HepG2 (cell line): ENCODE measurements around the gene TMEM198. TPM values are rescaled to one million over a fixed set of nuclear protein-coding genes. Genes with fewer than 3 reads are reported as not detected.

Experiments
- ATAC-seq: fragments of 200-7000 bp; cut with Tn5 transposase; 3 replicates; pipeline ENCODE4 v1.9.1; 2020; ENCODE audit warnings: mild to moderate bottlenecking, moderate library complexity
- BruUV-seq: library from RNA; stranded (reverse); fragments of 400-500 nt; replicated peaks from 2 replicates; lab custom pipeline; 2021; lab: Mats Ljungman, UMichigan
- CTCF ChIA-PET: fragments of 300-600 bp; formaldehyde crosslinking; extraction: SDS; loops from one replicate; lab custom pipeline; 2021; ENCODE audit warnings: low total read pairs, inconsistent platforms, low intra/inter-chr PET ratio; lab: Yijun Ruan, JAX
- POLR2A ChIA-PET: fragments of 350-600 bp; sonication (Branson Sonifier 250); formaldehyde crosslinking; loops from one replicate; lab custom pipeline; 2020; ENCODE audit warnings: antibody characterized with exemption, inconsistent platforms; lab: Yijun Ruan, JAX
- DNase-seq: peaks from one replicate; pipeline ENCODE4 v3.0.0-alpha.2; 2015; ENCODE audit warnings: low spot score
- FAIRE-seq: peaks from 3 replicates; lab custom pipeline; 2011; peaks lifted over from hg19 to GRCh38; lab: Jason Lieb, UNC
- H2AFZ ChIP-seq: one replicate; pipeline ENCODE4 v1.6.1; 2011; ENCODE audit warnings: low read length, inconsistent platforms
- H3K27ac ChIP-seq: fragments of 300-600 bp; 3 replicates; pipeline ENCODE4 v1.8.0; 2011; ENCODE audit warnings: mixed run types, mild to moderate bottlenecking, mixed read lengths, low read length, inconsistent platforms; ENCODE audit not compliant: insufficient read depth; ENCODE audit errors: extremely low read length
- H3K27me3 ChIP-seq, 2 experiments: fragments of 200-600 bp in 1 of 2; 2 replicates in 1 of 2; 3 replicates in 1 of 2; pipeline versions ENCODE4 v1.6.0 to v1.8.0; 2011; ENCODE audit warnings: low read length in 2 of 2, mild to moderate bottlenecking in 2 of 2, moderate library complexity in 2 of 2, inconsistent platforms in 1 of 2; ENCODE audit not compliant: insufficient read depth in 2 of 2, control insufficient read depth in 1 of 2
- H3K36me3 ChIP-seq, 2 experiments: fragments of 200-600 bp in 1 of 2; replicated peaks in 1 of 2; 2 replicates in 1 of 2; 3 replicates in 1 of 2; pipeline versions ENCODE4 v1.5.1 to v1.8.0; 2011; ENCODE audit warnings: low read length in 2 of 2, inconsistent platforms in 1 of 2; ENCODE audit not compliant: insufficient read depth in 2 of 2, control insufficient read depth in 1 of 2
- H3K4me1 ChIP-seq: 2 replicates; pipeline ENCODE4 v1.5.1; 2012; ENCODE audit warnings: low read length, inconsistent platforms; ENCODE audit not compliant: insufficient read depth
- H3K4me2 ChIP-seq: 2 replicates; pipeline ENCODE4 v1.6.0; 2011; ENCODE audit warnings: low read depth, low read length, inconsistent platforms
- H3K4me3 ChIP-seq, 3 experiments: fragments of 200-600 bp in 1 of 3; sonication (generic), shearing (Covaris generic) in 1 of 3; replicated peaks in 1 of 3; 2 replicates each; pipeline ENCODE4 v1.5.1; 2011 to 2016; ENCODE audit warnings: low read length in 3 of 3, inconsistent platforms in 2 of 3, low read depth in 2 of 3, mild to moderate bottlenecking in 2 of 3, control low read depth in 1 of 3, mixed read lengths in 1 of 3; ENCODE audit not compliant: insufficient read depth in 1 of 3
- H3K79me2 ChIP-seq: one replicate; pipeline ENCODE4 v1.6.1; 2011; ENCODE audit warnings: low read length, inconsistent platforms; ENCODE audit not compliant: insufficient read depth
- H3K9ac ChIP-seq: 2 replicates; pipeline ENCODE4 v1.6.0; 2011; ENCODE audit warnings: mild to moderate bottlenecking, low read depth, low read length, inconsistent platforms; ENCODE audit not compliant: insufficient read depth
- H3K9me3 ChIP-seq: 2 replicates; pipeline ENCODE4 v1.5.1; 2012; ENCODE audit warnings: mild to moderate bottlenecking, low read length
- H4K20me1 ChIP-seq: 2 replicates; pipeline ENCODE4 v1.6.0; 2011; ENCODE audit warnings: inconsistent platforms, mild to moderate bottlenecking, low read length, moderate library complexity; ENCODE audit not compliant: insufficient read depth
- BORCS8-MEF2B ChIP-seq: sonication (generic); formaldehyde crosslinking; IDR thresholded peaks from 2 replicates; pipeline ENCODE4 v1.8.0; 2022; ENCODE audit warnings: mild to moderate bottlenecking, missing genetic modification reagents
- CHD2 ChIP-seq: IDR thresholded peaks from 2 replicates; pipeline ENCODE4 v1.6.1; 2011; ENCODE audit warnings: low read depth, low read length, improper control_type of control experiment
- CHD4 ChIP-seq: fragments of 200-600 bp; sonication (generic); IDR thresholded peaks from 2 replicates; pipeline ENCODE4 v1.7.0; 2017; ENCODE audit warnings: mild to moderate bottlenecking, low read length, borderline replicate concordance
- GABPA ChIP-seq, 2 experiments: IDR thresholded peaks; 2 replicates each; pipeline ENCODE4 v1.6.1; 2011 to 2016; ENCODE audit warnings: low read depth in 2 of 2, low read length in 1 of 2, missing biosample characterization in 1 of 2, missing genetic modification characterization in 1 of 2
- HOXD1 ChIP-seq: sonication (generic); formaldehyde crosslinking; IDR thresholded peaks from 2 replicates; pipeline ENCODE4 v1.5.0; 2020; ENCODE audit warnings: missing genetic modification reagents
- PHF8 ChIP-seq: sonication (generic); formaldehyde crosslinking; IDR thresholded peaks from 2 replicates; pipeline ENCODE4 v1.5.0; 2020; ENCODE audit warnings: missing genetic modification reagents
- SAFB2 ChIP-seq: sonication (generic); formaldehyde crosslinking; IDR thresholded peaks from 2 replicates; pipeline ENCODE4 v1.5.1; 2020; ENCODE audit warnings: missing genetic modification reagents, low read depth, mild to moderate bottlenecking, borderline replicate concordance
- SATB2 ChIP-seq: sonication (generic); formaldehyde crosslinking; IDR thresholded peaks from 2 replicates; pipeline ENCODE4 v1.5.0; 2020; ENCODE audit warnings: missing genetic modification reagents
- SMAD3 ChIP-seq: sonication (generic); formaldehyde crosslinking; IDR thresholded peaks from 2 replicates; pipeline ENCODE4 v1.4.0; 2020; ENCODE audit warnings: missing genetic modification reagents
- SOX5 ChIP-seq: IDR thresholded peaks from 2 replicates; pipeline ENCODE4 v1.6.1; 2016; ENCODE audit warnings: borderline replicate concordance
- ZFP36L1 ChIP-seq: sonication (generic); formaldehyde crosslinking; IDR thresholded peaks from 2 replicates; pipeline ENCODE4 v1.8.0; 2022; ENCODE audit warnings: mild to moderate bottlenecking, missing genetic modification reagents, moderate library complexity
- ZNF136 ChIP-seq: sonication (generic); formaldehyde crosslinking; IDR thresholded peaks from 2 replicates; pipeline ENCODE4 v1.8.1; 2022; ENCODE audit warnings: low read depth, mild to moderate bottlenecking, moderate library complexity, missing genetic modification reagents
- ZNF414 ChIP-seq: sonication (generic); formaldehyde crosslinking; IDR thresholded peaks from 2 replicates; pipeline ENCODE4 v1.5.0; 2020; ENCODE audit warnings: missing genetic modification reagents
- ZNF44 ChIP-seq: sonication (generic); formaldehyde crosslinking; IDR thresholded peaks from 2 replicates; pipeline ENCODE4 v1.5.1; 2020; ENCODE audit warnings: mild to moderate bottlenecking, missing genetic modification reagents
- ZNF563 ChIP-seq: sonication (generic); formaldehyde crosslinking; IDR thresholded peaks from 2 replicates; pipeline ENCODE4 v1.8.0; 2022; ENCODE audit warnings: mild to moderate bottlenecking, moderate library complexity, missing genetic modification reagents
- ZNF574 ChIP-seq: sonication (generic); formaldehyde crosslinking; IDR thresholded peaks from 2 replicates; pipeline ENCODE4 v1.4.0; 2020; ENCODE audit warnings: missing genetic modification reagents
- ZNF737 ChIP-seq: sonication (generic); formaldehyde crosslinking; IDR thresholded peaks from 2 replicates; pipeline ENCODE4 v1.5.0; 2020; ENCODE audit warnings: missing genetic modification reagents, mild to moderate bottlenecking, borderline replicate concordance
- ZNF749 ChIP-seq: sonication (generic); formaldehyde crosslinking; IDR thresholded peaks from 2 replicates; pipeline ENCODE4 v1.8.0; 2022; ENCODE audit warnings: mild to moderate bottlenecking, missing genetic modification reagents, moderate library complexity, borderline replicate concordance
- ZSCAN21 ChIP-seq: sonication (generic); formaldehyde crosslinking; IDR thresholded peaks from 2 replicates; pipeline ENCODE4 v1.8.0; 2022; ENCODE audit warnings: mild to moderate bottlenecking, missing genetic modification reagents, moderate library complexity, borderline replicate concordance
- WGBS: methylation state at CpG from one replicate; pipeline ENCODE4 v1.1.6; 2017; ENCODE audit warnings: low lambda C conversion rate; 5-methylcytosine and 5-hydroxymethylcytosine counted together
- in situ Hi-C: cut with HindIII; loops from 2 replicates; pipeline ENCODE4 v1.10.0; 2017; ENCODE audit warnings: low pct_unique_long_range_greater_than_20kb; ENCODE audit not compliant: extremely low pct_ligation_motif_present
- intact Hi-C: fragments of 100-400 bp; cut with micrococcal nuclease; formaldehyde crosslinking; loops from one replicate; pipeline ENCODE4 v1.10.0; 2022; ENCODE audit not compliant: unreplicated experiment
- polyA plus RNA-seq, 8 experiments: library from polyadenylated mRNA; depleted of rRNA in 3 of 8; stranded (reverse) in 7 of 8; unstranded in 1 of 8; fragments of >200 nt; fragmentation: Illumina TruSeq in 4 of 8; extraction: Trizol in 4 of 8; gene quantifications; 2 replicates each; pipeline versions ENCODE4 v1.2.1 to v1.2.3, GENCODE V29; 2011 to 2016; ENCODE audit warnings: low read depth in 4 of 8, missing spikeins in 1 of 8, mixed read lengths in 1 of 8; ENCODE audit not compliant: insufficient read depth in 1 of 8
- total RNA-seq, 5 experiments: library from RNA; depleted of rRNA; stranded (reverse); fragments of >200 nt; fragmentation: Illumina TruSeq; extraction: Trizol; gene quantifications; 2 replicates each; pipeline ENCODE4 v1.2.3, GENCODE V29; 2016; ENCODE audit warnings: low read depth in 1 of 5

The TMEM198 gene
- total and polyA plus RNA-seq, 2 of the 13 experiments (the other 11 are each of a cell fraction or from before 2014, with no cell fraction given) = 17.3 to 23.5 TPM

- TF ChIP-seq ZNF136 = 0 out of 2 replicates have a peak, but pooled peaks have one; percentile 16
- peak; percentile 70 for TF ChIP-seq CHD4
- no peak for TF ChIP-seq GABPA (IDR thresholded peaks at IDR 0.05; ENCODE audit: low read depth, low read length)
- 0 out of 2 replicates have a peak, but pooled peaks have one; percentile 3 for TF ChIP-seq GABPA (CRISPR knock-in tag; IDR thresholded peaks at IDR 0.05; ENCODE audit: low read depth)
- no peak for TF ChIP-seq PHF8
- TF ChIP-seq ZNF414 = peak; percentile 6; the same call in 1 of the 2 replicates
- 0 out of 2 replicates have a peak, but pooled peaks have one; percentile 10 for TF ChIP-seq SAFB2 (CRISPR knock-in tag)
- 0 out of 2 replicates have a peak, but pooled peaks have one; percentile 31 for TF ChIP-seq ZSCAN21
- no peak for TF ChIP-seq ZFP36L1
Measured at GRCh38 chr2:219540784-219541504, 2.9 kb upstream of the TMEM198 start (continued).

- CTCF ChIA-PET = interaction anchor here (0.8 to 5.3 kb wide), 11 partner anchors 9 to 148 kb away, joined by 3 to 127 read pairs (median 8); partner anchors contain the start of gene STK11IP
- peaks cover 50% of the 10 kb centered on the region for H4K20me1 ChIP-seq
- peaks cover 15 to 27% of the 10 kb centered on the region in 2 experiments for H3K36me3 ChIP-seq
- H3K4me1 ChIP-seq = peaks cover 63% of the 10 kb centered on the region
- BruUV-seq = no TSS peak
- peak; percentile 72 for FAIRE-seq
- no peak overlapping the region for H2AFZ ChIP-seq
- peaks cover 0 to 3% of the 10 kb centered on the region in 2 experiments; a peak in 3 of 5 replicates for H3K27me3 ChIP-seq
- peaks cover 32% of the 10 kb centered on the region for H3K79me2 ChIP-seq
- H3K9ac ChIP-seq = peak overlapping the region; percentile 84; the same call in 1 of the 2 replicates
- in situ Hi-C loops (loop anchor here (5.0 kb wide), 1 partner anchor 101 kb away; no protein-coding TSS in a partner anchor), intact Hi-C loops (loop anchor here (1.0 to 2.0 kb wide), 3 partner anchors 19 to 148 kb away; no protein-coding TSS in a partner anchor)
- H3K4me3 ChIP-seq = peak overlapping the region; percentile 87 to 90 (median 89); a peak in 5 of 6 replicates
- no peak overlapping the region for H3K27ac ChIP-seq
- no peaks in the 10 kb centered on the region for H3K9me3 ChIP-seq
- H3K4me2 ChIP-seq = peak overlapping the region; percentile 90
- WGBS = 38% methylated on average over 36 of the region's 48 CpGs
- POLR2A ChIA-PET = interaction anchor here (0.6 to 3.9 kb wide), 3 partner anchors 19 to 56 kb away, joined by 3 to 44 read pairs (median 5); partner anchors contain the start of genes OBSL1 and STK11IP
- peak; percentile 82 for DNase-seq
- peak; percentile 23 for ATAC-seq
- TF ChIP-seq ZNF749 (CRISPR knock-in tag) = peak; percentile 71; the same call in 1 of the 2 replicates
- TF ChIP-seq ZNF44 (CRISPR knock-in tag) = peak; percentile 70; the same call in 1 of the 2 replicates
- TF ChIP-seq CHD2 = no peak
- TF ChIP-seq ZNF563 = peak; percentile 84; the same call in 1 of the 2 replicates
- TF ChIP-seq ZNF574 = peak; percentile 86
- TF ChIP-seq HOXD1 = peak; percentile 84; the same call in 1 of the 2 replicates
- no peak for TF ChIP-seq ZNF737 (CRISPR knock-in tag)
- TF ChIP-seq BORCS8-MEF2B (CRISPR knock-in tag) = peak; percentile 90
- peak; percentile 88; the same call in 1 of the 2 replicates for TF ChIP-seq SMAD3 (CRISPR knock-in tag)
- TF ChIP-seq SOX5 (CRISPR knock-in tag) = peak; percentile 31; the same call in 1 of the 2 replicates
- no peak for TF ChIP-seq SATB2 (CRISPR knock-in tag)
Measured at GRCh38 chr2:219541611-219542180, 2.1 kb upstream of the TMEM198 start.
